ENCODE data around the gene SFXN2.

DNA sequence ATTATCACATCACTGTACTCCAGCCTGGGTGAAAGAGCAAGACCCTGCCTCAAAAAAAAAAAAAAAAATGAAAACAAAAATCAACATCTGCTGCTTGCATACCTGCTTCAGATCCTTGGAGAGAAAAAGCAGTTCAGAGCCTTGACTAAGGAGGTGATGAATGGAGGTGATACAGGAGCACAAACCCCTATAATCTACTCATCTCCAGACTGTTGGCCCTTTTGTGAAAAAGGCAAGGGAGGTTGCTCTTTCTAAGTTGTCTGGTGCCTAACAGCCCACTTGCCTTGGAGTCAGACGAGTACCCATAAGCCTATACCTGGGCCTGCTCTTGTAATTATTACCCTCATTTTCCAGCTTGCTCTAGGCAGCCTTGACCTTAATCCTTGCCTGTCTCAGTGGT, 1.4 kb downstream of the SFXN2 start:
- TF ChIP-seq SP1 (IDR thresholded peaks at IDR 0.05), result no peak
- TF ChIP-seq FOXK2 (IDR thresholded peaks at IDR 0.05), result no peak
- no peak for TF ChIP-seq FOXM1 (IDR thresholded peaks at IDR 0.05; ENCODE audit: borderline replicate concordance)

Measured in HEK293T (cell line).